ENCODE measurements around the gene CPNE9. TPM values are rescaled to one million over a fixed set of nuclear protein-coding genes. Genes with fewer than 3 reads are reported as not detected.

The CPNE9 gene
- total and polyA plus RNA-seq, 2 donors (not counting 1 experiment from before 2014, with no cell fraction given), result under 0.01 TPM; not detected in 1

- Histone ChIP-seq H3K9me3 (ENCODE audit: control insufficient read depth, insufficient read depth, low read depth, low read length) (no peaks in the 10 kb centered on the region), H3K4me2 (ENCODE audit: extremely low read depth, insufficient read depth, low read length) (no peak overlapping the region), H3K27ac (ENCODE audit: insufficient read depth, low read length) (no peak overlapping the region), H3K36me3 (ENCODE audit: control insufficient read depth, insufficient read depth, low read length) (peaks cover 22% of the 10 kb centered on the region), H3K4me3 (replicated peaks in 1 of 4; ENCODE audit: control extremely low read depth in 1 of 4, insufficient read depth in 1 of 4, low read depth in 3 of 4, low read length in 4 of 4) (no peak overlapping the region), H3K9ac (ENCODE audit: insufficient read depth, low read length) (no peak overlapping the region), H3K27me3 (ENCODE audit: control insufficient read depth, insufficient read depth, low read length) (no peaks in the 10 kb centered on the region), H3K79me2 (ENCODE audit: control insufficient read depth, insufficient read depth, low read length) (no peaks in the 10 kb centered on the region), H2AFZ (ENCODE audit: low read length) (no peak overlapping the region), H4K20me1 (ENCODE audit: control insufficient read depth, extremely low read depth, insufficient read depth, low read length) (no peaks in the 10 kb centered on the region), H3K4me1 (ENCODE audit: control insufficient read depth, extremely low read depth, insufficient read depth, low read length) (no peaks in the 10 kb centered on the region)
- no peak for DNase-seq (ENCODE audit: low read depth in 2 of 2)
- TF ChIP-seq EZH2 (IDR thresholded peaks at IDR 0.05; ENCODE audit: low read length, missing control alignments) (no peak), CTCF (conservative IDR thresholded peaks at IDR 0.05 in 1 of 2, IDR thresholded peaks at IDR 0.05 in 1 of 2; ENCODE audit: low read depth in 1 of 2, low read length in 2 of 2) (no peak)
These were observed 17.5 kb upstream of the CPNE9 start for GRCh38 chr3:9686050-9686550.

GRCh38 chr3:9686703-9687102 lies 16.9 kb upstream of the CPNE9 start:
- H3K9me3 ChIP-seq (ENCODE audit: control insufficient read depth, insufficient read depth, low read depth, low read length), result no peaks in the 10 kb centered on the region
- H3K27me3 ChIP-seq (ENCODE audit: control insufficient read depth, insufficient read depth, low read length), result no peaks in the 10 kb centered on the region
- H3K79me2 ChIP-seq (ENCODE audit: control insufficient read depth, insufficient read depth, low read length), result no peaks in the 10 kb centered on the region
- no peak for DNase-seq (ENCODE audit: low read depth in 2 of 2)
- no peak overlapping the region for H3K4me3 ChIP-seq (replicated peaks in 1 of 4; ENCODE audit: control extremely low read depth in 1 of 4, insufficient read depth in 1 of 4, low read depth in 3 of 4, low read length in 4 of 4)
- no peak overlapping the region for H3K27ac ChIP-seq (ENCODE audit: insufficient read depth, low read length)
- H2AFZ ChIP-seq (ENCODE audit: low read length), result no peak overlapping the region
- no peak for TF ChIP-seq CTCF (conservative IDR thresholded peaks at IDR 0.05 in 1 of 2, IDR thresholded peaks at IDR 0.05 in 1 of 2; ENCODE audit: low read depth in 1 of 2, low read length in 2 of 2)
- no peak for TF ChIP-seq EZH2 (IDR thresholded peaks at IDR 0.05; ENCODE audit: low read length, missing control alignments)
- peaks cover 23% of the 10 kb centered on the region for H3K36me3 ChIP-seq (ENCODE audit: control insufficient read depth, insufficient read depth, low read length)
- no peak overlapping the region for H3K9ac ChIP-seq (ENCODE audit: insufficient read depth, low read length)
- no peak overlapping the region for H3K4me2 ChIP-seq (ENCODE audit: extremely low read depth, insufficient read depth, low read length)
- no peaks in the 10 kb centered on the region for H3K4me1 ChIP-seq (ENCODE audit: control insufficient read depth, extremely low read depth, insufficient read depth, low read length)
- H4K20me1 ChIP-seq (ENCODE audit: control insufficient read depth, extremely low read depth, insufficient read depth, low read length), result no peaks in the 10 kb centered on the region

- no peak for DNase-seq (ENCODE audit: low read depth in 2 of 2)
- Histone ChIP-seq H3K4me3 (replicated peaks in 1 of 4; ENCODE audit: control extremely low read depth in 1 of 4, insufficient read depth in 1 of 4, low read depth in 3 of 4, low read length in 4 of 4) (no peak overlapping the region), H3K9ac (ENCODE audit: insufficient read depth, low read length) (no peak overlapping the region), H2AFZ (ENCODE audit: low read length) (no peak overlapping the region), H3K27me3 (ENCODE audit: control insufficient read depth, insufficient read depth, low read length) (no peaks in the 10 kb centered on the region), H4K20me1 (ENCODE audit: control insufficient read depth, extremely low read depth, insufficient read depth, low read length) (no peaks in the 10 kb centered on the region), H3K79me2 (ENCODE audit: control insufficient read depth, insufficient read depth, low read length) (no peaks in the 10 kb centered on the region), H3K9me3 (ENCODE audit: control insufficient read depth, insufficient read depth, low read depth, low read length) (no peaks in the 10 kb centered on the region), H3K36me3 (ENCODE audit: control insufficient read depth, insufficient read depth, low read length) (peaks cover 23% of the 10 kb centered on the region), H3K4me2 (ENCODE audit: extremely low read depth, insufficient read depth, low read length) (no peak overlapping the region), H3K27ac (ENCODE audit: insufficient read depth, low read length) (no peak overlapping the region), H3K4me1 (ENCODE audit: control insufficient read depth, extremely low read depth, insufficient read depth, low read length) (no peaks in the 10 kb centered on the region)
- no peak for TF ChIP-seq EZH2 (IDR thresholded peaks at IDR 0.05; ENCODE audit: low read length, missing control alignments)
- no peak for TF ChIP-seq CTCF (conservative IDR thresholded peaks at IDR 0.05 in 1 of 2, IDR thresholded peaks at IDR 0.05 in 1 of 2; ENCODE audit: low read depth in 1 of 2, low read length in 2 of 2)
These were observed 16.1 kb upstream of the CPNE9 start for GRCh38 chr3:9687514-9687913.

Measured in fibroblast of lung (primary cell).